Measurements from ENCODE around the gene SYNJ1. TPM values are rescaled to one million over a fixed set of nuclear protein-coding genes. Genes with fewer than 3 reads are reported as not detected.
"Not testable (repeated sequence)": the region's sequence is repeated elsewhere in the genome, so short reads cannot be mapped to it uniquely, and the experiment has no call there.

The SYNJ1 gene
- total RNA-seq, 4 donors from 2014 or later: 5.9 to 18.1 (median 10.8) TPM

DNA sequence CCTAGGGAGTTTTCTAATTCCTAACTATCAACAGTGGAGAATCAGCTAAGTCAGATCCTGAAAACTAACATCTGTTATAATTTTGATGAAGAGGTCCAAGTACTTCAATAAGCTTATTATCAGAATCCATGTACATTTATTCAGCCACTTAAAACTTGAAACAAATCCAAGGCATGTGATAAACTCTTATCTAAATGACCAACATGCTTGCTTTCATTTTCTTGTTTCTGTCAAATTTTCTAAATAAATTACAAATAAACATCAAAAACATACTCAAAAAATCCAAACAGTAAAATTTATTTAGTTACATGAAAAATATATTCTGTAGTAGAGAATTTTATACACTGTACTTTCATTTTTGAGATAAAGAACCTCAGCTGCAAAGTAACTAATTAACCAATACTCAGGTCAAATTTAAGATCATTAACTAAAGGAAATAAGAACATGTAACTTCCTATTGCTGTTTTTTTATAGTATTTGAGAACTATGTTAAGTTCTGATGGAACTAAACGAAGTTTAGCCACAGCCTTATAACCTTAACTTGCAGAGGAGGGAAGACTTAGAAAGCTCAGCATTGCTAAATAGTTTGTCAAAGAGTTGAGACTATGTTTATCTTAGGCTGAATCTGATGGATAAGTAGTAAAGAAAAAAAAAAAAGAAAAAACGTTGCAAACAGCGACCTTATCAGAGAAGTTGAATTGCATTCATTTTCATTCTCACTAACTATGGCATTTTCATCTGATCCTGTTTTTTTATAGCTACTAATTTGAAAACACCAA, 44.9 kb downstream of the SYNJ1 start:
- TF ChIP-seq, protein P1, sequence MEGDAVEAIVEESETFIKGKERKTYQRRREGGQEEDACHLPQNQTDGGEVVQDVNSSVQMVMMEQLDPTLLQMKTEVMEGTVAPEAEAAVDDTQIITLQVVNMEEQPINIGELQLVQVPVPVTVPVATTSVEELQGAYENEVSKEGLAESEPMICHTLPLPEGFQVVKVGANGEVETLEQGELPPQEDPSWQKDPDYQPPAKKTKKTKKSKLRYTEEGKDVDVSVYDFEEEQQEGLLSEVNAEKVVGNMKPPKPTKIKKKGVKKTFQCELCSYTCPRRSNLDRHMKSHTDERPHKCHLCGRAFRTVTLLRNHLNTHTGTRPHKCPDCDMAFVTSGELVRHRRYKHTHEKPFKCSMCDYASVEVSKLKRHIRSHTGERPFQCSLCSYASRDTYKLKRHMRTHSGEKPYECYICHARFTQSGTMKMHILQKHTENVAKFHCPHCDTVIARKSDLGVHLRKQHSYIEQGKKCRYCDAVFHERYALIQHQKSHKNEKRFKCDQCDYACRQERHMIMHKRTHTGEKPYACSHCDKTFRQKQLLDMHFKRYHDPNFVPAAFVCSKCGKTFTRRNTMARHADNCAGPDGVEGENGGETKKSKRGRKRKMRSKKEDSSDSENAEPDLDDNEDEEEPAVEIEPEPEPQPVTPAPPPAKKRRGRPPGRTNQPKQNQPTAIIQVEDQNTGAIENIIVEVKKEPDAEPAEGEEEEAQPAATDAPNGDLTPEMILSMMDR (IDR thresholded peaks at IDR 0.05): no peak
- no peak for TF ChIP-seq POLR2A (IDR thresholded peaks at IDR 0.05)
- no peak for DNase-seq (ENCODE audit: low spot score in 2 of 2)
- intact Hi-C loops (cut with DNase I; ENCODE audit: low total_unique reads): no loop called here
- no peak overlapping the region for H3K4me3 ChIP-seq (ENCODE audit: low read depth, poor library complexity, severe bottlenecking)
- 71% methylated on average over 3 of the region's 3 CpGs for WGBS, 2 donors

GRCh38 chr21:32674731-32675130, 53.1 kb downstream of the SYNJ1 start:
- no peak for TF ChIP-seq POLR2A (IDR thresholded peaks at IDR 0.05)
- TF ChIP-seq, protein P1 (IDR thresholded peaks at IDR 0.05): no peak
- H3K4me3 ChIP-seq (ENCODE audit: low read depth, poor library complexity, severe bottlenecking): no peak overlapping the region
- 94% methylated on average over 2 of the region's 2 CpGs for WGBS, 2 donors
- intact Hi-C loops (cut with DNase I; ENCODE audit: low total_unique reads): no loop called here
- DNase-seq (ENCODE audit: low spot score in 2 of 2): no peak

DNA sequence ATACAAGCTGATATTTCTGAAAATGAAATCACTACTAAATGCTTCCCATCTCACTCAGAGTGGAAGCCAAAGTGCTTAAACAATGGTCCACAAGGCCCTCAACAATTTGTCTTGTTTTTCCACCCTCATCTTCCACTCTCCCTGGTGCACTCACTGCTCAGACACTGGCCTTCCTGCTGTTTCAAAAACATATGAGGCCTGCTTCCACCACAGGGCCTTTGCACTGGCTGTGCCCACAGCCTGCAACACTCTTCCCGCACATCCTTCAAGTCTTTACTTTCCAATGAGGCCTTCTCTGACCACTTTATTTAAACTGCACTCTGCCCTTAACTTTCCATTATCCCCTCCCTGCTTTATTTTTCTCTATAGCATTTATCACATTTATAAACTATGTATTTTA, 53.8 kb downstream of the SYNJ1 start:
- TF ChIP-seq POLR2A (IDR thresholded peaks at IDR 0.05): no peak
- TF ChIP-seq, protein P1 (IDR thresholded peaks at IDR 0.05): no peak
- no peak overlapping the region for H3K4me3 ChIP-seq (ENCODE audit: low read depth, poor library complexity, severe bottlenecking)
- WGBS, 2 donors: 97 to 100% methylated on average over 1 of the region's 1 CpG
- intact Hi-C loops (cut with DNase I; ENCODE audit: low total_unique reads): no loop called here
- DNase-seq (ENCODE audit: low spot score in 2 of 2): no peak

DNA sequence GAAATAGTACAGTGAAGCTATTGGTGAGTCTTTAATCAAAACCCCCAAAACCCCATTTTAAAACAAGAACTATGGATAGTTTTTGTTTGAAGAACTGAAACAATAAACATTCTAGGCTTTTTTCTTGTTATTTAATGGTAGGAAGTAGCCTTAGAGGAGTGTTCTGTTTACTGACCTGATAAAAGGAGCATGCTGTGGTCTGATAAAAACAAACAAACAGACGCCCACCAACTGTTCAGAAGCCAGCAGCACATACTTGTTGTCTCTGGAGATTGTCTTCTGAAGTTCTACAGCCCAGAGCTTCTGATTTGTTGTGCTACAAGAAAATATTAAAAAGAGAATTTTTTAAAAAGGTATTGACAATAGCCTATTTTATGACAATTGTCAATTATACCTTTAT, 61.6 kb downstream of the SYNJ1 start:
- DNase-seq (ENCODE audit: low spot score in 2 of 2): no peak
- no peak for TF ChIP-seq POLR2A (IDR thresholded peaks at IDR 0.05)
- TF ChIP-seq, protein P1 (IDR thresholded peaks at IDR 0.05): no peak
- WGBS, 2 donors: 88 to 95% methylated on average over 1 of the region's 1 CpG
- H3K4me3 ChIP-seq (ENCODE audit: low read depth, poor library complexity, severe bottlenecking): no peak overlapping the region
- intact Hi-C loops (cut with DNase I; ENCODE audit: low total_unique reads): no loop called here

- DNase-seq (ENCODE audit: low spot score in 2 of 2); intact Hi-C loops (cut with DNase I; ENCODE audit: low total_unique reads); H3K4me3 ChIP-seq (ENCODE audit: low read depth, poor library complexity, severe bottlenecking): not testable (repeated sequence)
- WGBS, 2 donors: 98 to 100% methylated on average over 2 of the region's 2 CpGs
Observed at GRCh38 chr21:32664095-32664494, 63.7 kb downstream of the SYNJ1 start.

DNA sequence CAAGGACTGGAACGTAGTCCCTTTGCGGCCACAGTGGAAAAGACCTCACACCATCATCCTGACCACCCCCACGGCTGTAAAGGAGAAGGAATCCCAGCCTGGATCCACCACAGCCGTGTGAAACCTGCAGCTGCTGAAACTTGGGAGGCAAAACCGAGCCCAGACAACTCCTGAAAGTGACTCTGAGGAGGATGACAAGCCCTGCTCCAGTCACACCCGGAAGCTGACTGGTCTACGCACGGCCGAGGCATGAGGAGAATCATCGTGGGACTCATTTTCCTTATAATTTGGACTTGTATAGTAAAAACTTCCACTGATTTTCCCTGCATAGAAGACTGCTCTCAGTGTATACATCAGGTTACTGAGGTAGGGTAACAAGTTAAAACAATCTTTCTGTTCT, 65.8 kb downstream of the SYNJ1 start:
- H3K4me3 ChIP-seq (ENCODE audit: low read depth, poor library complexity, severe bottlenecking); intact Hi-C loops (cut with DNase I; ENCODE audit: low total_unique reads): not testable (repeated sequence)
- 94 to 96% methylated on average over 10 of the region's 10 CpGs for WGBS, 2 donors

GRCh38 chr21:32661026-32661782, 66.6 kb downstream of the SYNJ1 start:
- H3K4me3 ChIP-seq (ENCODE audit: low read depth, poor library complexity, severe bottlenecking); intact Hi-C loops (cut with DNase I; ENCODE audit: low total_unique reads); DNase-seq (ENCODE audit: low spot score in 2 of 2): not testable (repeated sequence)
- 92 to 97% methylated on average over 13 of the region's 13 CpGs for WGBS, 2 donors

More for the DNA sequence above, 65.8 kb downstream of the SYNJ1 start:
- not testable (repeated sequence) for DNase-seq (ENCODE audit: low spot score in 2 of 2)
